GM12878 (cell line): ENCODE measurements around the gene R3HDM2. TPM values are rescaled to one million over a fixed set of nuclear protein-coding genes. Genes with fewer than 3 reads are reported as not detected.

ENCODE experiments used
- ATAC-seq: fragments of 200-7000 bp; cut with Tn5 transposase; 3 replicates; pipeline ENCODE4 v1.9.1; 2020; ENCODE audit warnings: mild to moderate bottlenecking, moderate library complexity
- BruUV-seq: library from RNA; stranded (reverse); fragments of 400-500 nt; replicated peaks from 2 replicates; lab custom pipeline; 2021; lab: Mats Ljungman, UMichigan
- CTCF ChIA-PET: fragments of 300-600 bp; sonication (Branson Sonifier 250); formaldehyde crosslinking; extraction: SDS; loops from one replicate; lab custom pipeline; 2021; ENCODE audit warnings: inconsistent platforms; lab: Yijun Ruan, JAX
- POLR2A ChIA-PET: fragments of 350-600 bp; formaldehyde crosslinking; extraction: SDS; loops from one replicate; lab custom pipeline; 2021; ENCODE audit warnings: inconsistent platforms; lab: Charles Lee
- RAD21 ChIA-PET: fragments of 300-600 bp; sonication (Branson Sonifier 250); formaldehyde crosslinking; loops from one replicate; lab custom pipeline; 2023; ENCODE audit warnings: antibody characterized with exemption; ENCODE audit not compliant: unreplicated experiment; lab: Charles Lee
- SMC1A ChIA-PET: fragments of 300-600 bp; sonication (Branson Sonifier 250); formaldehyde crosslinking; loops from one replicate; lab custom pipeline; 2023; ENCODE audit not compliant: unreplicated experiment, uncharacterized antibody; lab: Charles Lee
- DNase-seq: peaks from one replicate; pipeline ENCODE4 v3.0.0-alpha.2; 2011; ENCODE audit warnings: low read depth, low spot score
- FAIRE-seq: peaks from 3 replicates; lab custom pipeline; 2011; peaks lifted over from hg19 to GRCh38; lab: Jason Lieb, UNC
- H2AFZ ChIP-seq: 2 replicates; pipeline ENCODE4 v1.6.0; 2011; ENCODE audit warnings: low read depth, low read length, control low read depth; ENCODE audit not compliant: control insufficient read depth
- H3K27ac ChIP-seq: 2 replicates; pipeline ENCODE4 v1.5.1; 2011; ENCODE audit warnings: control low read depth; ENCODE audit not compliant: control insufficient read depth, insufficient read depth
- H3K27me3 ChIP-seq, 2 experiments: replicated peaks in 1 of 2; 2 replicates each; pipeline versions ENCODE4 v1.6.0 to v1.6.1; 2011; ENCODE audit warnings: low read length in 1 of 2; ENCODE audit not compliant: control insufficient read depth in 2 of 2, insufficient read depth in 2 of 2
- H3K36me3 ChIP-seq, 2 experiments: 2 replicates each; pipeline ENCODE4 v1.5.1; 2011; ENCODE audit warnings: low read length in 1 of 2; ENCODE audit not compliant: control insufficient read depth in 2 of 2, insufficient read depth in 2 of 2
- H3K4me1 ChIP-seq: 2 replicates; pipeline ENCODE4 v1.6.1; 2011; ENCODE audit warnings: mild to moderate bottlenecking, low read length, moderate library complexity, mixed read lengths; ENCODE audit not compliant: control insufficient read depth, insufficient read depth
- H3K4me2 ChIP-seq: 2 replicates; pipeline ENCODE4 v1.6.0; 2011; ENCODE audit warnings: control low read depth; ENCODE audit not compliant: control insufficient read depth, insufficient read depth
- H3K4me3 ChIP-seq: fragments of 200-600 bp; sonication (generic); 2 replicates; pipeline ENCODE4 v1.5.1; 2016
- H3K79me2 ChIP-seq: 2 replicates; pipeline ENCODE4 v1.6.0; 2011; ENCODE audit warnings: low read length; ENCODE audit not compliant: control insufficient read depth, insufficient read depth
- H3K9ac ChIP-seq: 2 replicates; pipeline ENCODE4 v1.8.0; 2011; ENCODE audit warnings: low read length, control low read depth, mixed read lengths; ENCODE audit not compliant: control insufficient read depth, insufficient read depth
- H3K9me3 ChIP-seq: replicated peaks from 3 replicates; pipeline ENCODE4 v1.5.1; 2011; ENCODE audit warnings: mild to moderate bottlenecking, low read length; ENCODE audit not compliant: control insufficient read depth, insufficient read depth
- H4K20me1 ChIP-seq: 2 replicates; pipeline ENCODE4 v1.6.0; 2011; ENCODE audit not compliant: control insufficient read depth, insufficient read depth
- POLR2A ChIP-seq: IDR thresholded peaks from 2 replicates; pipeline ENCODE4 v1.6.1; 2011; ENCODE audit warnings: low read depth, mild to moderate bottlenecking, low read length
- RAD51 ChIP-seq: fragments of 450-650 bp; IDR thresholded peaks from 2 replicates; pipeline ENCODE4 v1.6.1; 2016; ENCODE audit warnings: moderate library complexity, mild to moderate bottlenecking, inconsistent platforms
- SRF ChIP-seq, 2 experiments: IDR thresholded peaks; 2 replicates each; pipeline ENCODE4 v1.6.1; 2011; ENCODE audit warnings: low read depth in 2 of 2, low read length in 2 of 2, mild to moderate bottlenecking in 1 of 2, moderate library complexity in 1 of 2
- WGBS: methylation state at CpG from one replicate; pipeline ENCODE4 v1.1.6; 2016; ENCODE audit warnings: low lambda C conversion rate; ENCODE audit not compliant: insufficient replicate concordance, insufficient coverage; ENCODE audit errors: missing lambda C conversion rate; 5-methylcytosine and 5-hydroxymethylcytosine counted together
- in situ Hi-C: fragments of 300-500 bp; cut with MboI; formaldehyde crosslinking; loops from 9 replicates; pipeline ENCODE4 v1.14.3; 2018; ENCODE audit warnings: mixed read lengths
- intact Hi-C: fragments of 100-400 bp; cut with micrococcal nuclease; formaldehyde crosslinking; loops from one replicate; pipeline ENCODE4 v1.14.2; 2022; ENCODE audit not compliant: unreplicated experiment
- polyA plus RNA-seq, 11 experiments: library from polyadenylated mRNA; depleted of rRNA in 4 of 11; unstranded in 6 of 11; stranded (reverse) in 5 of 11; fragments of >200 nt; fragmentation: Nextera tagmentation in 4 of 11; fragmentation: Illumina TruSeq in 1 of 11; extraction: Ambion mirVana in 4 of 11; extraction: Trizol in 1 of 11; gene quantifications; 1 replicate in 1 of 11; 2 replicates in 10 of 11; pipeline versions ENCODE4 v1.2.1 to v1.2.3, GENCODE V29; 2011 to 2016; ENCODE audit warnings: inconsistent platforms in 2 of 11, missing spikeins in 2 of 11, low read depth in 1 of 11
- total RNA-seq, 4 experiments: library from RNA; depleted of rRNA in 3 of 4; stranded (reverse); fragments of >200 nt in 3 of 4; fragmentation: Illumina TruSeq in 1 of 4; extraction: Trizol in 1 of 4; gene quantifications; 2 replicates each; pipeline versions ENCODE4 v1.2.1 to v1.2.3, GENCODE V29; 2013 to 2021
- TF ChIP-seq, protein P1 (sequence below): IDR thresholded peaks from 2 replicates; pipeline ENCODE4 v1.6.1; 2012; ENCODE audit warnings: low read depth, low read length, improper control_type of control experiment

Gene R3HDM2
- total and polyA plus RNA-seq, 10 of the 15 experiments (the other 5 are each of a cell fraction or from before 2014, with no cell fraction given): 4.6 to 26.1 (median 11.2) TPM

DNA sequence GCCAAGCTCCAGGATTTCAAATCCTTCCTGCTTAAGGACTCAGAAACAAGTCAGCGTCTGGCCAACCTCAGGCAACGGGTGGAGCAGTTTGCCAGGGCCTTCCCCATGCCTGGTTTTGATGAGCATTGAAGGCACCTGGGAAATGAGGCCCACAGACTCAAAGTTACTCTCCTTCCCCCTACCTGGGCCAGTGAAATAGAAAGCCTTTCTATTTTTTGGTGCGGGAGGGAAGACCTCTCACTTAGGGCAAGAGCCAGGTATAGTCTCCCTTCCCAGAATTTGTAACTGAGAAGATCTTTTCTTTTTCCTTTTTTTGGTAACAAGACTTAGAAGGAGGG lies 196.6 kb downstream of the R3HDM2 start:
- ChIA-PET CTCF (interaction anchor here (1.9 kb wide), 1 partner anchor 20 kb away, joined by 13 read pairs; no protein-coding TSS in a partner anchor), SMC1A (no interaction called here), RAD21 (no interaction called here), POLR2A (interaction anchor here (1.1 kb wide), 1 partner anchor 10 kb away, joined by 3 read pairs; no protein-coding TSS in a partner anchor)
- BruUV-seq: TSS peak; percentile 35
- DNase-seq: no peak
- Histone ChIP-seq H3K9me3 (no peaks in the 10 kb centered on the region), H3K27ac (no peak overlapping the region), H3K79me2 (peaks cover 22% of the 10 kb centered on the region), H2AFZ (no peak overlapping the region), H3K4me2 (no peak overlapping the region; the same call in 1 of the 2 replicates), H3K4me3 (no peak overlapping the region), H3K27me3 (peaks cover 0 to 3% of the 10 kb centered on the region in 2 experiments; a peak in 1 of 4 replicates), H3K4me1 (peaks cover 28% of the 10 kb centered on the region), H4K20me1 (no peaks in the 10 kb centered on the region), H3K36me3 (peaks cover 23 to 28% of the 10 kb centered on the region in 2 experiments), H3K9ac (no peak overlapping the region)
- in situ Hi-C loops (no loop called here), intact Hi-C loops (no loop called here)
- no peak for FAIRE-seq
- 100% methylated on average over 3 of the region's 3 CpGs for WGBS
- no peak for TF ChIP-seq SRF (IDR thresholded peaks at IDR 0.05; ENCODE audit: low read depth in 2 of 2, low read length in 2 of 2)
- TF ChIP-seq, protein P1, sequence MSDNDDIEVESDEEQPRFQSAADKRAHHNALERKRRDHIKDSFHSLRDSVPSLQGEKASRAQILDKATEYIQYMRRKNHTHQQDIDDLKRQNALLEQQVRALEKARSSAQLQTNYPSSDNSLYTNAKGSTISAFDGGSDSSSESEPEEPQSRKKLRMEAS: no peak
- ATAC-seq: no peak

DNA sequence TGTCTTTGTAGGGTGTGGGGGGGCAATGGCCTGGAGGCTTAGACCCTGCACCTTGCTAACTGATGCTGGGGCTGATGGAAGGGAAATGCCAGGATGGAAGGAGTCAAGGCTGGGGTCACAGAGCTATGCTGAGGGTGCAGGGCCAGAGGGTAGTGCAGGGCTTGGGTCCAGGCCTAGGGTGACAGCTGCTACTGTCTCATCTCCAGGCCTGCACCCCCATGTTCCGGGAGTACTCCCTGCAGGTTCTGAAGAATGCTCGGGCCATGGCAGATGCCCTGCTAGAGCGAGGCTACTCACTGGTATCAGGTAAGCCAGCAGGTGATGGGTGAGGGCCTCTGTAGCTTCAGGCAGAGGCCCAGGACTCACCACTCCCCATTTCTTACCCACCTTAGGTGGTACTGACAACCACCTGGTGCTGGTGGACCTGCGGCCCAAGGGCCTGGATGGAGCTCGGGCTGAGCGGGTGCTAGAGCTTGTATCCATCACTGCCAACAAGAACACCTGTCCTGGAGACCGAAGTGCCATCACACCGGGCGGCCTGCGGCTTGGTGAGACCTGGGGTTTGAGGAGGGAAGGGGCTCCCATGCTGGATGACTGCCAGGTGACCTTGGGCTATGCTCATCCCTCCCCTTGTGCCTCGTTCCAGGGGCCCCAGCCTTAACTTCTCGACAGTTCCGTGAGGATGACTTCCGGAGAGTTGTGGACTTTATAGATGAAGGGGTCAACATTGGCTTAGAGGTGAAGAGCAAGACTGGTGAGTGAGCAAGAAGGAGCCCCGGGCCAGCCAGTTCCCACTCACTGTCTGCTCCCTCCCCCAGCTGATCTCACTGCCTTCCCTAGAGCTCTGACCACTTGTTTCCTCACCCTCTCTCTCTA lies 197.2 kb downstream of the R3HDM2 start:
- in situ Hi-C loops (no loop called here), intact Hi-C loops (no loop called here)
- no peaks in the 10 kb centered on the region for H3K9me3 ChIP-seq
- DNase-seq (no peak), ATAC-seq (no peak), FAIRE-seq (no peak)
- H3K4me1 ChIP-seq: peaks cover 28% of the 10 kb centered on the region
- H3K79me2 ChIP-seq: peaks cover 22% of the 10 kb centered on the region
- H3K9ac ChIP-seq: no peak overlapping the region
- peaks cover 0 to 3% of the 10 kb centered on the region in 2 experiments; a peak in 1 of 4 replicates for H3K27me3 ChIP-seq
- TF ChIP-seq POLR2A: peak; percentile 49
- no peak for TF ChIP-seq RAD51
- SMC1A ChIA-PET: interaction anchor here (1.0 kb wide), 1 partner anchor 20 kb away, joined by 3 read pairs; no protein-coding TSS in a partner anchor
- no peak overlapping the region for H3K27ac ChIP-seq
- no peak overlapping the region for H2AFZ ChIP-seq
- H3K36me3 ChIP-seq: peaks cover 23 to 28% of the 10 kb centered on the region in 2 experiments
- WGBS: 96% methylated on average over 15 of the region's 15 CpGs
- no peak overlapping the region for H3K4me3 ChIP-seq
- POLR2A ChIA-PET: interaction anchor here (0.6 to 1.1 kb wide), 2 partner anchors 10 to 605 kb away, joined by 3 read pairs; no protein-coding TSS in a partner anchor
- RAD21 ChIA-PET: no interaction called here
- no TSS peak for BruUV-seq
- no peaks in the 10 kb centered on the region for H4K20me1 ChIP-seq
- CTCF ChIA-PET: interaction anchor here (1.4 to 1.9 kb wide), 2 partner anchors 9 to 19 kb away, joined by 6 to 13 read pairs; no protein-coding TSS in a partner anchor
- no peak overlapping the region; the same call in 1 of the 2 replicates for H3K4me2 ChIP-seq
